HEK293 (cell line): Measurements from ENCODE around the gene RNF7.
"Not testable (repeated sequence)": the region's sequence is repeated elsewhere in the genome, so short reads cannot be mapped to it uniquely, and the experiment has no call there.

Source experiments
- CTCF ChIA-PET: fragments of 350-600 bp; formaldehyde crosslinking; extraction: SDS; loops from one replicate; lab custom pipeline; 2021; ENCODE audit warnings: antibody characterized with exemption; lab: Yijun Ruan, JAX
- POLR2A ChIA-PET: fragments of 300-600 bp; formaldehyde crosslinking; extraction: SDS; loops from one replicate; lab custom pipeline; 2020; ENCODE audit warnings: antibody characterized with exemption, inconsistent platforms; lab: Yijun Ruan, JAX
- H3K27ac ChIP-seq: fragments of 200-500 bp; sonication (Bioruptor generic); 2 replicates; pipeline ENCODE4 v1.5.1; 2014; ENCODE audit warnings: low read depth, low read length, control low read depth, inconsistent platforms; ENCODE audit errors: extremely low read depth
- H3K36me3 ChIP-seq, 2 experiments: fragments of 200-500 bp in 1 of 2; sonication (Bioruptor generic) in 1 of 2; 1 replicate in 1 of 2; 2 replicates in 1 of 2; pipeline ENCODE4 v1.5.1; 2014 to 2017; ENCODE audit warnings: inconsistent platforms in 2 of 2, low read length in 2 of 2; ENCODE audit not compliant: control insufficient read depth in 2 of 2, insufficient read depth in 1 of 2
- H3K4me1 ChIP-seq: fragments of 200-500 bp; sonication (Bioruptor generic); 2 replicates; pipeline ENCODE4 v1.5.1; 2014; ENCODE audit warnings: mild to moderate bottlenecking, low read length, inconsistent platforms; ENCODE audit not compliant: control insufficient read depth, insufficient read depth
- H3K4me3 ChIP-seq: 2 replicates; pipeline ENCODE4 v1.5.1; 2011; ENCODE audit warnings: low read depth, mild to moderate bottlenecking, control low read depth, low read length, moderate library complexity
- H3K9me3 ChIP-seq: fragments of 200-500 bp; sonication (Bioruptor generic); 2 replicates; pipeline ENCODE4 v1.5.1; 2014; ENCODE audit warnings: low read depth, low read length, inconsistent platforms; ENCODE audit not compliant: control insufficient read depth, insufficient read depth
- OSR2 ChIP-seq: fragments of 450-650 bp; formaldehyde crosslinking; IDR thresholded peaks from 2 replicates; pipeline ENCODE4 v1.5.1; 2016; ENCODE audit warnings: missing biosample characterization, missing genetic modification characterization
- SETDB1 ChIP-seq: IDR thresholded peaks from one replicate; pipeline ENCODE4 v1.6.1; 2017; ENCODE audit warnings: mild to moderate bottlenecking, low read length, moderate library complexity, mixed read lengths; ENCODE audit not compliant: insufficient read length
- ZBTB1 ChIP-seq: fragments of 450-650 bp; formaldehyde crosslinking; IDR thresholded peaks from 2 replicates; pipeline ENCODE4 v1.5.1; 2016; ENCODE audit warnings: missing biosample characterization, missing genetic modification characterization
- ZBTB49 ChIP-seq: fragments of 450-650 bp; formaldehyde crosslinking; IDR thresholded peaks from 2 replicates; pipeline ENCODE4 v1.5.1; 2016; ENCODE audit warnings: missing biosample characterization, missing genetic modification characterization, low read depth
- ZFP3 ChIP-seq: fragments of 450-650 bp; formaldehyde crosslinking; IDR thresholded peaks from 2 replicates; pipeline ENCODE4 v1.5.1; 2016; ENCODE audit warnings: low read depth, missing biosample characterization, missing genetic modification characterization
- ZIC2 ChIP-seq: fragments of 450-650 bp; formaldehyde crosslinking; IDR thresholded peaks from 2 replicates; pipeline ENCODE4 v1.5.1; 2016; ENCODE audit warnings: missing biosample characterization, missing genetic modification characterization
- ZNF10 ChIP-seq: fragments of 450-650 bp; formaldehyde crosslinking; IDR thresholded peaks from 2 replicates; pipeline ENCODE4 v1.5.1; 2017; ENCODE audit warnings: missing biosample characterization, missing genetic modification characterization
- ZNF202 ChIP-seq: fragments of 450-650 bp; formaldehyde crosslinking; IDR thresholded peaks from 2 replicates; pipeline ENCODE4 v1.5.1; 2016; ENCODE audit warnings: missing biosample characterization, missing genetic modification characterization, borderline replicate concordance
- ZNF37A ChIP-seq: fragments of 450-650 bp; IDR thresholded peaks from 2 replicates; pipeline ENCODE4 v1.5.1; 2018; ENCODE audit warnings: missing biosample characterization, missing genetic modification characterization
- ZNF404 ChIP-seq: fragments of 450-650 bp; formaldehyde crosslinking; IDR thresholded peaks from 2 replicates; pipeline ENCODE4 v1.5.1; 2017; ENCODE audit warnings: missing biosample characterization, missing genetic modification characterization
- ZNF426 ChIP-seq: fragments of 450-650 bp; formaldehyde crosslinking; IDR thresholded peaks from 2 replicates; pipeline ENCODE4 v1.5.1; 2017; ENCODE audit warnings: missing biosample characterization, missing genetic modification characterization, mild to moderate bottlenecking, inconsistent platforms, moderate library complexity
- ZNF433 ChIP-seq: fragments of 450-650 bp; formaldehyde crosslinking; IDR thresholded peaks from 2 replicates; pipeline ENCODE4 v1.5.1; 2016; ENCODE audit warnings: missing biosample characterization, missing genetic modification characterization, low read depth
- ZNF530 ChIP-seq: fragments of 450-650 bp; formaldehyde crosslinking; IDR thresholded peaks from 2 replicates; pipeline ENCODE4 v1.5.1; 2016; ENCODE audit warnings: low read depth, missing biosample characterization, missing genetic modification characterization
- ZNF558 ChIP-seq: fragments of 450-650 bp; formaldehyde crosslinking; IDR thresholded peaks from 2 replicates; pipeline ENCODE4 v1.5.1; 2016; ENCODE audit warnings: missing biosample characterization, missing genetic modification characterization
- ZNF571 ChIP-seq: fragments of 450-650 bp; formaldehyde crosslinking; IDR thresholded peaks from 2 replicates; pipeline ENCODE4 v1.5.0; 2017; ENCODE audit warnings: missing biosample characterization, missing genetic modification characterization
- ZNF639 ChIP-seq: fragments of 450-650 bp; formaldehyde crosslinking; IDR thresholded peaks from 2 replicates; pipeline ENCODE4 v1.5.1; 2016; ENCODE audit warnings: missing biosample characterization, missing genetic modification characterization
- ZNF645 ChIP-seq: fragments of 450-650 bp; formaldehyde crosslinking; IDR thresholded peaks from 2 replicates; pipeline ENCODE4; 2016; ENCODE audit warnings: missing biosample characterization, missing genetic modification characterization
- ZNF658 ChIP-seq: fragments of 450-650 bp; formaldehyde crosslinking; IDR thresholded peaks from 2 replicates; pipeline ENCODE4; 2016; ENCODE audit warnings: missing biosample characterization, missing genetic modification characterization
- ZSCAN18 ChIP-seq: fragments of 450-650 bp; formaldehyde crosslinking; IDR thresholded peaks from 2 replicates; pipeline ENCODE4 v1.5.1; 2016; ENCODE audit warnings: missing biosample characterization, missing genetic modification characterization

Gene RNF7

GRCh38 chr3:141784531-141784930 is 46.4 kb downstream of the RNF7 start:
- no peak for TF ChIP-seq ZNF645
- no peak for TF ChIP-seq ZSCAN18 (tag by site-specific recombination)
- TF ChIP-seq ZNF202 (tag by site-specific recombination): no peak
- no peak for TF ChIP-seq ZFP3
- no peak for TF ChIP-seq ZIC2 (tag by site-specific recombination)
- TF ChIP-seq ZBTB1 (tag by site-specific recombination): no peak
- no peak for TF ChIP-seq ZNF37A (tag by site-specific recombination)
- TF ChIP-seq ZNF558 (tag by site-specific recombination): no peak
- no peak for TF ChIP-seq ZNF433 (tag by site-specific recombination)
- H3K27ac ChIP-seq: no peak overlapping the region
- ChIA-PET POLR2A (no interaction called here), CTCF (no interaction called here)
- no peaks in the 10 kb centered on the region for H3K9me3 ChIP-seq
- H3K4me3 ChIP-seq: no peak overlapping the region
- no peaks in the 10 kb centered on the region for H3K36me3 ChIP-seq
- H3K4me1 ChIP-seq: no peaks in the 10 kb centered on the region

GRCh38 chr3:141788149-141788548 is 50.1 kb downstream of the RNF7 start:
- ChIA-PET CTCF (interaction anchor here (0.9 kb wide), 2 partner anchors 27 to 125 kb away, joined by 3 to 4 read pairs; no protein-coding TSS in a partner anchor), POLR2A (no interaction called here)
- Histone ChIP-seq H3K36me3 (no peaks in the 10 kb centered on the region), H3K9me3 (no peaks in the 10 kb centered on the region), H3K4me3 (no peak overlapping the region), H3K4me1 (no peaks in the 10 kb centered on the region), H3K27ac (no peak overlapping the region)
- TF ChIP-seq OSR2 (tag by site-specific recombination): no peak
- TF ChIP-seq SETDB1: no peak
- no peak for TF ChIP-seq ZNF571 (tag by site-specific recombination)
- TF ChIP-seq ZNF530 (tag by site-specific recombination): no peak
- TF ChIP-seq ZNF639: no peak
- TF ChIP-seq ZNF10 (tag by site-specific recombination): no peak
- no peak for TF ChIP-seq ZNF658 (tag by site-specific recombination)
- TF ChIP-seq ZNF426: no peak
- no peak for TF ChIP-seq ZBTB49 (tag by site-specific recombination)
- TF ChIP-seq ZNF404 (tag by site-specific recombination): no peak

GRCh38 chr3:141788750-141789149 is 50.7 kb downstream of the RNF7 start:
- CTCF ChIA-PET: interaction anchor here (0.6 to 0.9 kb wide), 3 partner anchors 27 to 124 kb away, joined by 3 to 4 read pairs (median 3); no protein-coding TSS in a partner anchor
- POLR2A ChIA-PET, H3K4me1 ChIP-seq: not testable (repeated sequence)

More at GRCh38 chr3:141788750-141789149, 50.7 kb downstream of the RNF7 start:
- not testable (repeated sequence) for H3K36me3 ChIP-seq, H3K9me3 ChIP-seq, H3K4me3 ChIP-seq, H3K27ac ChIP-seq
